Hematopoietic multipotent progenitor cell (in vitro differentiated cells): ENCODE measurements around the gene ANTXR1. TPM values are rescaled to one million over a fixed set of nuclear protein-coding genes. Genes with fewer than 3 reads are reported as not detected.

Experiments
- DNase-seq, 3 donors: peaks; one replicate each; pipeline ENCODE4 v3.0.0-alpha.2; 2011 to 2015; ENCODE audit warnings: low read depth in 2 of 3, low spot score in 2 of 3
- total RNA-seq: library from RNA; depleted of rRNA; stranded (reverse); fragments of >200 nt; gene quantifications from one replicate; pipeline ENCODE4 v1.2.3, GENCODE V29; 2012

The ANTXR1 gene
- total RNA-seq = under 0.01 TPM

DNA sequence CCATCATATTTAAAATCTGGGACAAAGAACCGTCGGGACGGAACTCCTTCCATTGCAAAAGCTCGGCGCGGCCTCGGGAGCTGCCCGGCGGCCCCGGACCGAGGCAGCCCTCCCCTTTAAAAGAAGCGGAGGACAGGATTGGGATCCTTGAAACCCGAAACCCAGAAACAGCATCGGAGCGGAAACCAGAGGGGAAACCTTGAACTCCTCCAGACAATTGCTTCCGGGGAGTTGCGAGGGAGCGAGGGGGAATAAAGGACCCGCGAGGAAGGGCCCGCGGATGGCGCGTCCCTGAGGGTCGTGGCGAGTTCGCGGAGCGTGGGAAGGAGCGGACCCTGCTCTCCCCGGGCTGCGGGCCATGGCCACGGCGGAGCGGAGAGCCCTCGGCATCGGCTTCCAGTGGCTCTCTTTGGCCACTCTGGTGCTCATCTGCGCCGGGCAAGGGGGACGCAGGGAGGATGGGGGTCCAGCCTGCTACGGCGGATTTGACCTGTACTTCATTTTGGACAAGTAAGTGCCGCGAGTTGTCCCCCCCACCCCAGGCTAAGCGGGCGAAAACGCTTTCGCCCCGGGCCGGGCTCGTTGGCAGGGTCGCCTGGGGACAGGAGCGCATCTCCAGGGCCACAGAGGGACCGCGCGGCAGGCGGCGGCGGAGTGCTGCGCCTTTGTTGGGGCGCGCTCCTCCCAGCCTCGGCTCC lies at the start of gene ANTXR1:
ANTXR1 (plus strand) TSS at position 38 of the 698 bp plus-strand sequence; CDS start at position 359, 321 bp downstream.
- peak in 1 of 3 donors; percentile 31 for DNase-seq

DNA sequence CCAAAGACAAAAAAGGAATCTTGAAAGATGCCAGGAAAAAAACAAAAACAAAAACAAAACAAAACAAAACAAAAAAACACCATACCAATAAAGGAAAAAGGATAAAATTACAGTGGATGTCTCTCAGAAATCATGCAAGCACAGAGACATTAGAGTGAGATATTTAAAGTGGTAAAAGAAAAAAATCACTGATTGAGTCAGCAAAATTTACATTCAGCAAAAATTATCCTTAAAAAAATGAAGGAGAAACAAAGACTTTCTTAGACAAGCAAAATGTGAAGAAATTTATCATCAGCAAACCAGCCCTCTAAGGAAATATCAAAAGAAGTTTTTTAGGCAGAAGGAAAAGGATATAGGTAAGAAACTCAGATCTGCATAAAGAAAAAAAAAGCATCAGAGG lies 48.7 kb upstream of the ANTXR1 start:
- no peak for DNase-seq

DNA sequence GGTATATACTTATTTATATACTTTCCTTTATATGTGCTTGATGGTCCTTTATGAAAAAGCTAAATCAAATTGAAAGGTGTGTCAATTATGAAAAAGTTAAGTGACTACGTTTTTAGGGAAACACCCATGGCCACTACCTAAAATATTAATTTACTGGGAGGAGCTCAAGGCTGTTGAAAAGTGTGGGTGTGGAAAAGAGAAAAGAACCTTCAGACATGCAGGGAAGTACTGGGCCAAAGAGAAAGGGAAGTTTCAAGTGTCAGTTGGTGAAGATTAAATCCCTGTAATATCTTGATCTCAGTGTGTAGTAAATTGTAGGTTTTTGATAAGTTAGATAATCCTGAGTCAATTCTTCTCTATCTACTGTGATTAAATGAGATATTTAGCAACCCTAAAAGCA lies 44.8 kb upstream of the ANTXR1 start:
- no peak for DNase-seq

DNA sequence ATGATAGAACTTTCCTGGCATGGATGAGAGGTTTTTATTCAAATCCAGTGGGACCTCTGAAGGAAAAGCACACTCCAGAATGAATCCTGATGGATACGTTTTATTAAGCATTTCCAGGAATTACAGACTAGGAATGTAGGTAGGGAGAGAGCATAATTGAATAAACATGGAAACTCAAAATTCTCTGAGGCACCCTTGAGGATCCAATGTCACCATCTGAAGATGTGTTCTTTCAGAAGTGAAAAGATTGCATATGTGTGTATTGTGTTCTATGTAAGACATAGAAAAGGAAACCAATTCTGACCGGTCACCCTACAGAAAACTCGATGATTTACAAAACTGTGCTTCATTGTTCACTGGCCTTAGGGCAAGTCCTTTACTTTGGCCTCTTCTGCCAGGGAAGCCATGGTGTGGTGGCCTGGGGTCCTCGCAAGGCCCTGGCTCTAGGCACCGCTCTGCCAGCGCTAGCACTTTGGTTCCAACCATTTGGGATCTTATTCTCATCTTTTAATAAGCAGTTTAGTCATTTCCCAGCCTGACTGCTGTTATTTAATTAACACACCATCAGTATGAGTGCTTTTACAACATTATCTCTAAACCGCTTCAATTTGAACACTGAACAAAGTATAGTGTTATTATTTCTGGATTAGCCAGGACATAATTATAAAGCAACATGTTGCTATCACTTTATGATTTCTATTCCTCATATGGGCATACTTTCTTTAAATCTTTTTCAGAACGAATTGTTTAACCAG lies 43.1 kb upstream of the ANTXR1 start:
- no peak for DNase-seq

DNA sequence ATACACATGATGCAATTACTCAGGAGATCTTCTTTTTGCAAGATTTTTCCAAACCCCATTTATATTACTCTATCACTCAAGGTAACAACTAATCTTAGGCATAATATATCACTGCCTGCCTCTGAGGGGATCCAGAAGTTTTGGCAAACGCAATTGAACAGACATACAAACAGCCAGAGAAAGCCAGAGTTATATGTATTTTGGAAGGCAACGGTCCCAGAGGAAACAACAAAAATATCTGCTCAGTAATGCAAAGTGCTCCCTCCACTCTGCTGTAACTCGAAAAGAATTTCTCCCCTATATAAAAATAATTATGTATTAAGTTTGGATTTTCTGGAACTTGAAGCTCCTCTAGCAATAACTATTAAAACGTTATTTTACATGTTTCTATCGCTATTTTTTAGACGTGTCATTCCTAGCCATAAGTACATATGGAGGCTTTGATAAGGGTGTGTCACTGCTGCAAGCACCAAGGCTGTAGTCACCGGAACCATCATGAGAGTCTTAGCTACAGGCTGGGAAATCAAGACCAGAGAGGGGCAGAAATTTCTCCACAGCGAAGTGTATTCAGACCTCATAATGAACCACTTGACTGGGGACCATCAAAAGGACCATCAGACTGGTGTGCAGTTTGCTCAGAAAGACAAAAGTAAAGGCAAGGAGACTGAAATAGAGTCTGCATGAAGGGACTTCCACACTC lies 42.3 kb upstream of the ANTXR1 start:
- no peak for DNase-seq

DNA sequence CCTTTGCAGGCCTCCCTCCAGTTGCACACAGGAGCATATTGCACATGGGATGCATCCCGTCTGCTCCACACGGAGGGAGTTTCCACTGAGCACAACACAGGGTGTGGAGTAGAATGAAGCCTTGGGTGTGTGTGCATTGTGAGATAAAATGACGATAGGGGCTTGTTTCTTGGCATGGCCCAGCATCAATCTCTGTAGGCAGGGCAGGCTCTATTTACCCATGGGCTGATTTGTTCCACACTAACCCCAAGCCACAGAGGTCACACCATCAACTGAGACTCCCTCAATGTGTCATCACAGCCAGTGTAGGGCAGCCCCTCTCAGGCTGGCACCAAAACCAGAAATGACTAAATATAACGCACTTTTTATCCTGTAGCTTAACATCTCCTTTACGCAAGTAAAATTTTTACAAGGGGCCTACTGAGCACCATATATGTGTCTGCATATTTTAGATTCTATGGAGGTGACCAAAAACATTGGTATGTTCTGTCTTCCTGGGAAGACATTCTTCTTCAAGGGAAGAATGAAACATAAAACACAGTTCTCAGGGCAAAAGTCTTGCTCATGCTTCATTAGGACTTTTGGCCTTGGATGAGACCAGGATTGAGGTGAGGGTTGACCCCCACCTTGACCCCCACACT lies 41.3 kb upstream of the ANTXR1 start:
- no peak for DNase-seq

DNA sequence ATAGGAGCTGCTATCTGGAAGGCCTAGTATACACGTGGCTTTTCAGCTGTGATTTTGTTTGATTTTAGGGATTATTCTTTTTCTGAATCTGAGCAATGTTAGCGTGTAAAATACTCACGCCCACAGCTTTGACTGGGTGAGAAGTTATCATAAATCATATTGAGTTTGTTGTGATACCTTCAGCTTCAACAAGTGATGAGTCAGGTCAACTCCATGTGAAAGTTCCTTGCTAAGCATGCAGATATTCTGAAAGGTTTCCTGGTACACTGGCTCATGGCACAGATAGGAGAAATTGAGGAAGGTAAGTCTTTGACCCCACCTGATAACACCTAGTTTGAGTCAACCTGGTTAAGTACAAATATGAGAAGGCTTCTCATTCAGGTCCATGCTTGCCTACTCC lies 38.7 kb upstream of the ANTXR1 start, which contains the start of gene GKN1:
GKN1 (plus strand) TSS at position 386 of the 400 bp plus-strand sequence. CDS start 42 bp downstream, outside the sequence.
- DNase-seq = no peak

DNA sequence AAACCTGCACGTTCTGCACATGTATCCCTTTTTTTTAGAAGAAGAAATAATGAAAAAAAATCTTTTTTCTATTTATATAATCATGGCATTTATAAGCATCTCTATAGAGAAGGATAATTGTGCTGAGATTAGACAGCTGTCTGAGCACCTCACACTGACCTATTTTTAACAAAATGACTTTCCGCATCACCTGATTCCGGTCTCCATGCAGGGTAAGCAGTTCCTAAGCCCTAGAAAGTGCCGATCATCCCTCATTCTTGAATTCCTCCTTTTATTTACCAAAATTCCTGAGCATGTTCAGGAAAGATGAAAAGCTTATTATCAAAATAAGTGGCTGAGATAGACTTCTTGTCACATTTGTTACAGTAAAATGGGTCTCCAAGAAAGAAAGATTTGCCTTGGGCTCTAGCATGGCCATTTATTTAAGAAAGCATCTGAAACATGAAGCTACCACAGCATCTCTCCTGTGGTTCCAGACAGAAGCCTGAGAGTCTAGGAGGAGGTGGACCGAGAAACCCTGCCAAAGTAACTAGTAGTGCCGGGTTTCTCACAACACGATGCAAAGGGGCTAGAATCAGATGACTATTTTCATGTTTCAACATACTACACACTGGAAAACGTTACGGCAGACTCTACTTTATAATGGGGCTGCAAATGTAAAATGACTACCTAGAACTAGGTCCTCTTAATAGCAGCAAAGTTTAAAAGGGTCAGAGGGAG lies 37.9 kb upstream of the ANTXR1 start:
- no peak for DNase-seq

DNA sequence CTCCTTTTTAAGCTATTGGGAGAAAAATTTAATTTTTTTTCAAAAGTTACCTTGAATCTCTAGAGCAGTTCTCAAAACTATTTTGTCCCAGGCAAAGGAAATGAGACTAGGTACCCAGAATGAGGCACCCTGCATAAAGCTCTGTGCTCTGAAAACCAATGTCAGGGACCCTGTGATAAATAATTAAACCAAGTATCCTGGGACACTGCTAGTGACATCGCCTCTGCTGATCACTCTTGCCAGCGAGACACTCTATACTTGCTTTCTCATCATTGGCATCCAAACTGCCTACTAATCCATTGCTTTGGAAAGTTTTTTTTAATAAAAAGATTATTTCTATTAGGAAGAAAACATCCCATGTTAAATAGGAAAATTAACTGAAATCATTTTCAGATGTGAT lies 37.1 kb upstream of the ANTXR1 start:
- no peak for DNase-seq

DNA sequence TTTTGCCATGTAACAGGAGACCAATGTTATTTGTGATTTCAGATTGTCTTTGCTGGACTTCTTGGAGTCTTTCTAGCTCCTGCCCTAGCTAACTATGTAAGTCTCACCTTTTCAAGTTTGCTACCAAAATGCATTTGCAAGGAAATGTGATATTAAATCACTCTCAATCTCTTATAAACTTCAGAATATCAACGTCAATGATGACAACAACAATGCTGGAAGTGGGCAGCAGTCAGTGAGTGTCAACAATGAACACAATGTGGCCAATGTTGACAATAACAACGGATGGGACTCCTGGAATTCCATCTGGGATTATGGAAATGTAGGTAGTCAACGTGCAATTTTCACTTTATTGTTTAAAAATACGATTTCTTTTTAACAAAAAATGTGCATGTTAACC lies 35.5 kb upstream of the ANTXR1 start:
- DNase-seq = no peak

DNA sequence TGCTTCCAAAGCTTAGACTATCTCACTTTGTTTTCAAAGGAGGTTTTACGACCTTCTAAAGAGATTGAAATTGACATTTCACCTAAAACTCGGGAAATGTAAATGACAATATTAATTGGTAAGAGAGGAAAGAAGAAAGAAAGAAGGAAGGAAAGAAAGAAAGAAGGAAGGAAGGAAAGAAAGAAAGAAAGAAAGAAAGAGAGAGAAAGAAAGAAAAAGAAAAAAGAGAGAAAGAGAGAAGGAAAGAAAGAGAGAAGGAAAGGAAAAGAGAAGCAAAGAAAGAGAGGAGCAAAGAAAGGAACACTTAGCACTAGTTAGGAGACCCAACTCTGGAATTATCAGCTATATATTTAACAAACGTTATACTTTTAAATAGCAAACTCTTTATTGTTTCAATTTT lies 34.9 kb upstream of the ANTXR1 start:
- DNase-seq = no peak

DNA sequence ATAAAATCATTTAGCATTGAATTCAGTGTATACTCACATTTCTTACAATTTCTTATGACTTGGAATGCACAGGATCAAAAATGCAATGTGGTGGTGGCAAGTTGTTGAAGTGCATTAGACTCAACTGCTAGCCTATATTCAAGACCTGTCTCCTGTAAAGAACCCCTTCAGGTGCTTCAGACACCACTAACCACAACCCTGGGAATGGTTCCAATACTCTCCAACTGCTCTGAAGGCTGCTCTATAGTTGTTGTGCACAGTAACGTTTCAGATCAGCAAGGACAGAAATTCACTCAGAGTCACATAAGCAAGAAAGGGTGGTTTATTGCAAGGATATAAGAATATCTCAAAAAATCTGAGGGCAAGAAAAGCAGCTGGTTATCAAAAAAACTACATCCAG lies 32.0 kb upstream of the ANTXR1 start:
- peak in 1 of 3 donors; percentile 3 for DNase-seq

DNA sequence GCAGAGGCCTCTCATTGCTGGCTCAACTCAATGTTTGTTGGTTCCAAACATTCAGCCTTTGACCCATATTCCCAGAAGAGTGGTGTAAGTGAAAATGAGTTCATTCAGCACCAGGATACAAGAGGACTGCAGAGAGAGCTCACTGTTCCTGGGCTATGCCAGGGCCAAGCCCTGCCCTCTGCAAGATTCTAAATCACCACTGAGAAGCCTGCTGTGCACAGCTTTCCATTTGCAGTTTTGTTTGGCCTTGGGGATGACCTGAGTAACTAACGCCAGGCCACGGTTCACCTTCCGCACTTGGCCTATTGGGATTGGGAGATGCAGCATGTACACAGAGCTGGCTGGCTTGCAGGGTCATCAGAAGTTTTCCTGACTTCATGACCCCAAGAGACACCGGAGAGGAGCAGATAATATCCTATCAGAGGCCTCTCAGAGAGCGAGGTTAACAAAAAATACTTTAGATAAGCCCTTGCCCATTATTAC lies 25.9 kb upstream of the ANTXR1 start:
- DNase-seq = no peak

DNA sequence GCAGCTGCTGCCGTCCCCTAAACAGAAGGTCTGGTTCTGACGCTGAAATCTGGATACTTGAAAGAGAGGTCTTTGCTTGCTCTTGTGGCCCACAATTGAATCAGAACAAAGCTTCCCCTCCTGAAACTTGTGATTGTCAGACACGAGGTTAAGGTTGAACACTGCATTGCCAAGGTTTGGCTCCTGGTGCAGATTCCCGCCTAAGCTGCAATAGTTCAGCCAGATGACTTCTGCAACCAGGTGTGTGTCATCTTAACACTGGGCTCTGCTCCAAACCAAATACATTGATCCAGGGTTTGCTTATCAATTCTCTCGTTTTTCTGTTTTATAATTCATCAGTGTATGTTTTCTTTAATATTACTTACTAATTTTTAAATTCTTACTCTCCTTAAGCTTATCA lies 23.9 kb upstream of the ANTXR1 start:
- DNase-seq = no peak

DNA sequence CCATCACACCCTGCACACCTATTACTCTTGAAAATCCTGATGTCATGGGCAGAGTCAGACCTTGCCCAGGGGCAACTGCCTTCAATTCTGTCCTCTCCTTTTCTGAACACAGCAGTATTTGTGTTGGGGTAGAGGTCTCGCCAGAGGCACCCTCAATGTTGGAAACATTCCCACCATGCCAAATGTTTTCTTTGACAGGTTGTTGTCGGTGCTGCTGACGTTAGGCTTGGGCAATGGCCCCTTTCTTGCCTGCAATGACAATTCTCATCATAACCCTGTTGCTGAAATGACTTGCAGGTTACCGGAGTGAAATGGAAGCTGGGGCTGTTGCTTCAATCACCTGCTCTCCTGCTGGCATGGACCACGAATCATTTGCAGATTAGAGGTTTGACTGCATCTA lies 20.6 kb upstream of the ANTXR1 start:
- no peak for DNase-seq

DNA sequence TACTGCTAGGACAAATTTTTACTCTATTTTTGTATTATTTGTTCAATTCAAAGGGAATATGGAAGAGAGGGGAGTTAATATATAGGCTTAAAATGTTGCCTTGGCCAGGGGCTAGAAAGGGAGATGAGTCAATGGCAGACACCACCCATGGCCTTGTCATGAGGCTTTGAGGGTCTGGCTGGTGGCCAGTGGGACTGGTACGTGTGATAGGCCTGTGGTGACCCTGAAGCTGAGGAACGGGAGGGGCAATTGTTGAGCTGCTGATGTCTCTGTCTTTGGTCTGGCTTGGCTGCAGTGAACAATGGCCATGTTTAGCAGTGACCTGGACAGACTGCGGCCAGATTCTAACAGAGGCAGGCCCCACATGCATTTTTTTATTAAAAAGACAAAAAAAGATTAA lies 20.0 kb upstream of the ANTXR1 start:
- DNase-seq = no peak

DNA sequence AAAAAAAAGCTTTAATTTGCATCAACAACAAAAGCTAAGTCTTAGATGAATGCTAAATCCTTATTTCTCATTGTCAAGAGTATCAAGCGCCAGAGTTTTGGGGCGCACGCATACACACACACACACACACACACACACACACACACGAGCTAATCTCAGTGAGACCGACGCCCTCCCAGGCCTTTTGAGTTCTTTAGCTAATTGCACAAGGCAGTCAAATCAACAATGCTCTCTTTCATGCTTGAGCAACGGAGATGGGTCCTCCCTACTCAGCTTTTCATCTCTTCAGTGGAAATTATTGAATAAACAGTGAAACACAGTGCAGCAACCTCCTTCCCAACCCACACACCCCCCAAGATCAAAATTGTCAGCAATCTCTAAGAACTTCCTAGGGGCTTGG lies 19.3 kb upstream of the ANTXR1 start:
- no peak for DNase-seq

DNA sequence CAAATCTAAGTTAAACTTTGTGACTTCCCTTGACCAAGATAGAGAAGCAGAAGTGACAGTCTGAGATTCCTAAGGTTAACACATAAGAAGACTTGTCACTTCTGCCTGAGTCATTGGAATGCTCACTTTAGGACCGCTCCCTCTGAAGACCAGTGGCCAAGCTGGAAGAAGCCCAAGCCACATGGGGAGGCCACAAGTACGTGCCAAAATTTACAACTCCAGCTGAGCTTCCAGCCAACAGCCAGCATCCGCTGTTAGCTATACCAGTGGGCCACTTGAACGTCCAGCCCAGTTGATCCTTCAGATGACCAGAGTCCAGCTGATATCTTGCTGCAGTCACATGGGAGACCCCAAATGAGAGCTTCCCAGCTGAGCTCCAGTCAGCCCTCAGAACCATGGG lies 18.1 kb upstream of the ANTXR1 start:
- no peak for DNase-seq

DNA sequence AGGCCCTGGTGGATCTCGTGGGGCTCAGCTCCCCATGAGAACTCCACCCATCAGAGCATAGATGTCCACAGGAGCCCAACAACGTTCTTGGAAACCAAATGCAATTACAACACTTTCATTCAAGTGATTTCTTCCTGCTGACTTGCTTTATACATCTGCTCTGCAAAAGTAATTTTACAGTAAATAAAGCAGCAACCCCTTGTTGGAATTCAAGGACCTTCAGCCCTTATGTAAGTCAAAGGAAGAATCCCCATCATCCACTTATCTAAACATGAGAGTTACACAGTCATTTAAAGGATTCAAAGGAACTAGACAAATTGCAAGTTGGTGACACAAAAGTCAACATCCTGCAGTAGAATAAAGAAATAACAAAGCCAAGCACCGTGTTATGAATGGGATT lies 17.1 kb upstream of the ANTXR1 start:
- DNase-seq = no peak

DNA sequence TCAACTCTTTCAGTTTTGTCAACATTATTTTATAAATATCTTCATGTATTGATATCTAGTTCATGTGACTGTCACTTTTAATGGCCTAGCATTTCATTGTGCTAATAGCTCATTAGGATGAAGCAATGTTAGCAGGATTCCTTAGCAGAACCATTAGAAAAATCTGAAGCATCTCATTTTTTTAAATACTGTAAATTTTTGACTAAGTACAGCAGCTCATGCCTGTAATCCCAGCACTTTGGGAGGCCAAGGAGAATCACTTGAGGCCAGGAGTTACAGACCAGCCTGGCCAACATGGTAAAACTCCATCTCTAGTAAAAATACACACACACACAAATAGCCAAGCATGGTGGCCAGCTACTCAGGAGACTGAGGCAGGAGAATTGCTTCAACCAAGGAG lies 15.6 kb upstream of the ANTXR1 start:
- DNase-seq = no peak
